Right lobe of liver (tissue), 4 donors: ENCODE measurements around the gene MCEMP1.

ENCODE experiments used
- CTCF ChIP-seq, 4 donors: fragments of 200-600 bp in 3 of 4; fragments of 450-650 bp in 1 of 4; IDR thresholded peaks; one replicate each; pipeline versions ENCODE4 v1.5.1 to v1.8.0; 2016 to 2022; ENCODE audit warnings: antibody characterized with exemption in 4 of 4, mild to moderate bottlenecking in 2 of 4
- POLR2A ChIP-seq: fragments of 450-650 bp; IDR thresholded peaks from one replicate; pipeline ENCODE4 v1.6.1; 2017; ENCODE audit warnings: antibody characterized with exemption, mild to moderate bottlenecking
- donor health status: DM: no; HTN: no; CAD: no.
- donor health status: DM: no; HTN: no; CAD: no.
- donor health status: DM: no; HTN: yes; CAD: no.

GRCh38 chr19:7715671-7716070 is 38.8 kb downstream of the MCEMP1 start:
- TF ChIP-seq CTCF (IDR thresholded peaks at IDR 0.05) (no peak), POLR2A (no peak)
